H9 (cell line): ENCODE results near the gene NMRAL1. TPM values are rescaled to one million over a fixed set of nuclear protein-coding genes. Genes with fewer than 3 reads are reported as not detected.

Experiments
- DNase-seq: peaks from one replicate; pipeline ENCODE4 v3.0.0-alpha.2; 2017
- H2AFZ ChIP-seq: one replicate; pipeline ENCODE4 v1.6.1; 2013; ENCODE audit warnings: mild to moderate bottlenecking, low read length, control low read depth, moderate library complexity
- H2AK5ac ChIP-seq: 2 replicates; pipeline ENCODE4 v1.6.1; 2013; ENCODE audit warnings: low read length, control low read depth, mixed read lengths; ENCODE audit not compliant: insufficient read length
- H2BK120ac ChIP-seq: one replicate; pipeline ENCODE4 v1.6.1; 2013; ENCODE audit warnings: low read depth, mild to moderate bottlenecking, low read length, control low read depth, inconsistent platforms; ENCODE audit not compliant: poor library complexity, severe bottlenecking
- H2BK12ac ChIP-seq: 2 replicates; pipeline ENCODE4 v1.6.1; 2013; ENCODE audit warnings: low read length, control low read depth, mixed read lengths, low read depth; ENCODE audit not compliant: insufficient read length
- H2BK15ac ChIP-seq: 2 replicates; pipeline ENCODE4 v1.6.1; 2013; ENCODE audit warnings: low read depth, low read length, control low read depth
- H2BK20ac ChIP-seq: one replicate; pipeline ENCODE4 v1.6.1; 2013; ENCODE audit warnings: low read depth, mild to moderate bottlenecking, low read length, control low read depth, inconsistent platforms; ENCODE audit not compliant: poor library complexity, severe bottlenecking
- H2BK5ac ChIP-seq: 2 replicates; pipeline ENCODE4 v1.6.1; 2013; ENCODE audit warnings: low read length, control low read depth, mixed read lengths; ENCODE audit not compliant: insufficient read length
- H3K14ac ChIP-seq: 2 replicates; pipeline ENCODE4 v1.6.1; 2013; ENCODE audit warnings: low read length, control low read depth; ENCODE audit not compliant: insufficient read depth
- H3K18ac ChIP-seq: 2 replicates; pipeline ENCODE4 v1.6.1; 2013; ENCODE audit warnings: low read depth, mild to moderate bottlenecking, mixed read lengths, low read length, control low read depth; ENCODE audit not compliant: insufficient read length
- H3K23ac ChIP-seq: 2 replicates; pipeline ENCODE4 v1.6.1; 2013; ENCODE audit warnings: low read length, control low read depth, mixed read lengths, low read depth; ENCODE audit not compliant: insufficient read length
- H3K23me2 ChIP-seq: 2 replicates; pipeline ENCODE4 v1.6.1; 2013; ENCODE audit warnings: low read depth, mild to moderate bottlenecking, mixed read lengths, low read length, control low read depth; ENCODE audit not compliant: insufficient read length, poor library complexity, severe bottlenecking
- H3K27ac ChIP-seq: 2 replicates; pipeline ENCODE4 v1.5.1; 2013; ENCODE audit warnings: low read length, control low read depth, mixed read lengths, low read depth; ENCODE audit not compliant: insufficient read length
- H3K27me3 ChIP-seq: 2 replicates; pipeline ENCODE4 v1.6.1; 2013; ENCODE audit warnings: low read length, control low read depth, inconsistent platforms; ENCODE audit not compliant: insufficient read depth
- H3K4ac ChIP-seq: 2 replicates; pipeline ENCODE4 v1.6.1; 2013; ENCODE audit warnings: low read depth, mild to moderate bottlenecking, control low read depth, inconsistent platforms, low read length, moderate library complexity
- H3K4me1 ChIP-seq: 2 replicates; pipeline ENCODE4 v1.6.1; 2013; ENCODE audit warnings: low read length, control low read depth, inconsistent platforms; ENCODE audit not compliant: insufficient read depth
- H3K4me2 ChIP-seq: 2 replicates; pipeline ENCODE4 v1.6.1; 2013; ENCODE audit warnings: low read length, control low read depth, mixed read lengths; ENCODE audit not compliant: insufficient read length, insufficient read depth
- H3K56ac ChIP-seq: 2 replicates; pipeline ENCODE4 v1.6.1; 2013; ENCODE audit warnings: low read depth, mild to moderate bottlenecking, mixed read lengths, low read length, control low read depth; ENCODE audit not compliant: insufficient read length
- H3K79me1 ChIP-seq: 2 replicates; pipeline ENCODE4 v1.6.1; 2013; ENCODE audit warnings: low read depth, mild to moderate bottlenecking, moderate library complexity, low read length, control low read depth, inconsistent platforms; ENCODE audit not compliant: insufficient read depth, poor library complexity, severe bottlenecking
- H3K79me2 ChIP-seq: 2 replicates; pipeline ENCODE4 v1.6.1; 2013; ENCODE audit warnings: low read length, control low read depth, inconsistent platforms; ENCODE audit not compliant: insufficient read depth
- H3K9ac ChIP-seq: 2 replicates; pipeline ENCODE4 v1.6.1; 2013; ENCODE audit warnings: low read length, control low read depth, mixed read lengths; ENCODE audit not compliant: insufficient read length; ENCODE audit errors: extremely low read depth
- H3K9me3 ChIP-seq: one replicate; pipeline ENCODE4 v1.6.1; 2013; ENCODE audit warnings: low read depth, low read length, inconsistent platforms; ENCODE audit not compliant: control insufficient read depth
- H3T11ph ChIP-seq: one replicate; pipeline ENCODE4 v1.6.1; 2013; ENCODE audit warnings: mild to moderate bottlenecking, low read length, control low read depth, inconsistent platforms
- H4K20me1 ChIP-seq: one replicate; pipeline ENCODE4 v1.6.1; 2013; ENCODE audit not compliant: control insufficient read depth, insufficient read length, insufficient read depth
- H4K5ac ChIP-seq: 2 replicates; pipeline ENCODE4 v1.6.1; 2013; ENCODE audit warnings: low read depth, mild to moderate bottlenecking, mixed read lengths, low read length, control low read depth; ENCODE audit not compliant: insufficient read length
- H4K8ac ChIP-seq: replicated peaks from 2 replicates; pipeline ENCODE4 v1.6.1; 2013; ENCODE audit warnings: low read length, control low read depth, mixed read lengths, low read depth; ENCODE audit not compliant: insufficient read length
- H4K91ac ChIP-seq: 2 replicates; pipeline ENCODE4 v1.6.1; 2013; ENCODE audit warnings: low read depth, mild to moderate bottlenecking, moderate library complexity, mixed read lengths, low read length, control low read depth; ENCODE audit not compliant: insufficient read length
- H3K27ac Mint-ChIP-seq, 3 experiments: 2 replicates in 2 of 3; 3 replicates in 1 of 3; pipeline ENCODE4 v1.8.0; 2020 to 2021; ENCODE audit warnings: mixed read lengths in 3 of 3, mild to moderate bottlenecking in 1 of 3, moderate library complexity in 1 of 3
- H3K27me3 Mint-ChIP-seq: 2 replicates; pipeline ENCODE4 v1.8.0; 2021; ENCODE audit warnings: low read depth, mild to moderate bottlenecking, moderate library complexity, mixed read lengths
- H3K36me3 Mint-ChIP-seq, 3 experiments: 2 replicates in 2 of 3; 3 replicates in 1 of 3; pipeline ENCODE4 v1.8.0; 2020 to 2021; ENCODE audit warnings: low read depth in 3 of 3, mixed read lengths in 3 of 3; ENCODE audit not compliant: insufficient read depth in 1 of 3
- H3K4me1 Mint-ChIP-seq, 2 experiments: 2 replicates each; pipeline ENCODE4 v1.8.0; 2020; ENCODE audit warnings: mixed read lengths in 2 of 2
- H3K4me3 Mint-ChIP-seq, 2 experiments: 2 replicates in 1 of 2; 3 replicates in 1 of 2; pipeline ENCODE4 v1.8.0; 2020 to 2021; ENCODE audit warnings: mild to moderate bottlenecking in 2 of 2, mixed read lengths in 2 of 2, moderate library complexity in 1 of 2
- H3K9me3 Mint-ChIP-seq, 2 experiments: 2 replicates in 1 of 2; 3 replicates in 1 of 2; pipeline ENCODE4 v1.8.0; 2020; ENCODE audit warnings: mild to moderate bottlenecking in 2 of 2, mixed read lengths in 2 of 2, moderate library complexity in 1 of 2
- CTCF ChIP-seq: fragments of 200-600 bp; sonication (generic); conservative IDR thresholded peaks from 3 replicates; pipeline ENCODE4 v1.8.0; 2021; ENCODE audit warnings: antibody characterized with exemption, mild to moderate bottlenecking
- WGBS: extraction: QIAGEN DNeasy Blood & Tissue Kit; methylation state at CpG from one replicate; pipeline ENCODE4 v1.1.7; 2013; ENCODE audit warnings: missing lambda C conversion rate, low lambda C conversion rate, mixed read lengths; ENCODE audit not compliant: insufficient read length; ENCODE audit errors: extremely low coverage; 5-methylcytosine and 5-hydroxymethylcytosine counted together
- total RNA-seq: library from RNA; stranded (reverse); gene quantifications from 2 replicates; pipeline ENCODE4 v1.2.1, GENCODE V29; 2021

Gene NMRAL1
- total RNA-seq, 1 experiment from 2014 or later: 78.9 TPM

- Histone ChIP-seq H2AK5ac (no peak overlapping the region), H3K23me2 (peaks cover 2% of the 10 kb centered on the region), H3K4me1 (no peaks in the 10 kb centered on the region), H2AFZ (no peak overlapping the region), H3K4me2 (no peak overlapping the region), H4K20me1 (no peaks in the 10 kb centered on the region), H3K14ac (no peak overlapping the region), H4K5ac (no peak overlapping the region), H3K18ac (no peak overlapping the region), H3K27ac (no peak overlapping the region), H2BK12ac (no peak overlapping the region), H4K91ac (no peak overlapping the region), H3K9ac (no peak overlapping the region), H2BK15ac (no peak overlapping the region), H3K23ac (no peak overlapping the region), H3K79me2 (no peaks in the 10 kb centered on the region), H2BK5ac (no peak overlapping the region), H2BK20ac (no peak overlapping the region), H3T11ph (no peak overlapping the region), H3K9me3 (no peaks in the 10 kb centered on the region), H3K79me1 (no peaks in the 10 kb centered on the region), H3K4ac (no peak overlapping the region), H3K27me3 (no peaks in the 10 kb centered on the region), H2BK120ac (no peak overlapping the region), H4K8ac (no peak overlapping the region), H3K56ac (no peak overlapping the region)
- no CpG with 5 or more reads among the region's 8 CpGs for WGBS
- Mint-ChIP-seq H3K9me3 (no peaks in the 10 kb centered on the region), H3K36me3 (no peaks in the 10 kb centered on the region; a peak in 1 of 7 replicates), H3K4me3 (no peak overlapping the region), H3K4me1 (peaks cover 6 to 9% of the 10 kb centered on the region in 2 experiments), H3K27ac (no peak overlapping the region), H3K27me3 (peaks cover 9% of the 10 kb centered on the region)
- no peak for DNase-seq
- no peak for TF ChIP-seq CTCF
These were observed 53.8 kb downstream of the NMRAL1 start for GRCh38 chr16:4420505-4421105.
